Upper lobe of left lung (tissue), 4 donors: ENCODE measurements around the gene RNASET2.

Source experiments
- EP300 ChIP-seq, 4 donors: sonication (generic); formaldehyde crosslinking; IDR thresholded peaks; one replicate each; pipeline ENCODE4 v1.5.1; 2017; ENCODE audit warnings: antibody characterized with exemption in 4 of 4, control low read depth in 2 of 4
- POLR2A ChIP-seq, 4 donors: fragments of 450-650 bp; IDR thresholded peaks; one replicate each; pipeline ENCODE4 v1.5.1; 2016 to 2017; ENCODE audit warnings: antibody characterized with exemption in 4 of 4, mild to moderate bottlenecking in 2 of 4
- POLR2AphosphoS5 ChIP-seq, 2 donors: sonication (generic); formaldehyde crosslinking; IDR thresholded peaks; one replicate each; pipeline ENCODE4 v1.5.1; 2017; ENCODE audit warnings: antibody characterized with exemption in 2 of 2
- TF ChIP-seq, protein P1 (sequence below), 6 experiments: fragments of 450-650 bp in 4 of 6; fragments of 200-600 bp in 2 of 6; sonication (generic) in 2 of 6; IDR thresholded peaks; one replicate each; pipeline ENCODE4 v1.5.1; 2016 to 2019; ENCODE audit warnings: antibody characterized with exemption in 6 of 6

DNA sequence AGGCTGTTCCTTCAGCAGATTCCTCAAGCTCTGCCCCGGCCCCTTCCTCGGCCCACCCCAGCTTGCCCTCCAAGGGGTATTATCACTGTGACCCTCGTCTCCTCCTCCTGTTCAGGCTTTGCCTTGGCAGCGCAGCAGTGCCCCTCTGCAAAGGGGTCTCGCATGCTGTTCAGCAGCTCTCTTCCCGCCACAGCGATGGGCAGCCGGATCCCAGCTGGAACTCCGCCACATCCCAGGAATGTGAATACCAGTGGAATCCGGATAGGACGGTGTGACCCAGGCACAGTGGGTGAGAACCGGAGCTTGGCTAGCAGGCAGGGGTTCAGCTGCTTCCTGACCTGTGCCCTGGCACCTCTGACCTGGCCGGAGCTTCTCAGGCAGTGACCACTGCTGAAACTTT is 52.9 kb downstream of the RNASET2 start:
- TF ChIP-seq, protein P1, sequence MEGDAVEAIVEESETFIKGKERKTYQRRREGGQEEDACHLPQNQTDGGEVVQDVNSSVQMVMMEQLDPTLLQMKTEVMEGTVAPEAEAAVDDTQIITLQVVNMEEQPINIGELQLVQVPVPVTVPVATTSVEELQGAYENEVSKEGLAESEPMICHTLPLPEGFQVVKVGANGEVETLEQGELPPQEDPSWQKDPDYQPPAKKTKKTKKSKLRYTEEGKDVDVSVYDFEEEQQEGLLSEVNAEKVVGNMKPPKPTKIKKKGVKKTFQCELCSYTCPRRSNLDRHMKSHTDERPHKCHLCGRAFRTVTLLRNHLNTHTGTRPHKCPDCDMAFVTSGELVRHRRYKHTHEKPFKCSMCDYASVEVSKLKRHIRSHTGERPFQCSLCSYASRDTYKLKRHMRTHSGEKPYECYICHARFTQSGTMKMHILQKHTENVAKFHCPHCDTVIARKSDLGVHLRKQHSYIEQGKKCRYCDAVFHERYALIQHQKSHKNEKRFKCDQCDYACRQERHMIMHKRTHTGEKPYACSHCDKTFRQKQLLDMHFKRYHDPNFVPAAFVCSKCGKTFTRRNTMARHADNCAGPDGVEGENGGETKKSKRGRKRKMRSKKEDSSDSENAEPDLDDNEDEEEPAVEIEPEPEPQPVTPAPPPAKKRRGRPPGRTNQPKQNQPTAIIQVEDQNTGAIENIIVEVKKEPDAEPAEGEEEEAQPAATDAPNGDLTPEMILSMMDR (IDR thresholded peaks at IDR 0.05) = no peak
- no peak for TF ChIP-seq POLR2A (IDR thresholded peaks at IDR 0.05)
- no peak for TF ChIP-seq EP300 (IDR thresholded peaks at IDR 0.05)
- no peak for TF ChIP-seq POLR2AphosphoS5 (IDR thresholded peaks at IDR 0.05)
